H9 (cell line): ENCODE data around the gene HOXB6. TPM values are rescaled to one million over a fixed set of nuclear protein-coding genes. Genes with fewer than 3 reads are reported as not detected.

Experiments
- DNase-seq: peaks from one replicate; pipeline ENCODE4 v3.0.0-alpha.2; 2017
- H2AFZ ChIP-seq: one replicate; pipeline ENCODE4 v1.6.1; 2013; ENCODE audit warnings: mild to moderate bottlenecking, low read length, control low read depth, moderate library complexity
- H2AK5ac ChIP-seq: 2 replicates; pipeline ENCODE4 v1.6.1; 2013; ENCODE audit warnings: low read length, control low read depth, mixed read lengths; ENCODE audit not compliant: insufficient read length
- H2BK120ac ChIP-seq: one replicate; pipeline ENCODE4 v1.6.1; 2013; ENCODE audit warnings: low read depth, mild to moderate bottlenecking, low read length, control low read depth, inconsistent platforms; ENCODE audit not compliant: poor library complexity, severe bottlenecking
- H2BK12ac ChIP-seq: 2 replicates; pipeline ENCODE4 v1.6.1; 2013; ENCODE audit warnings: low read length, control low read depth, mixed read lengths, low read depth; ENCODE audit not compliant: insufficient read length
- H2BK15ac ChIP-seq: 2 replicates; pipeline ENCODE4 v1.6.1; 2013; ENCODE audit warnings: low read depth, low read length, control low read depth
- H2BK20ac ChIP-seq: one replicate; pipeline ENCODE4 v1.6.1; 2013; ENCODE audit warnings: low read depth, mild to moderate bottlenecking, low read length, control low read depth, inconsistent platforms; ENCODE audit not compliant: poor library complexity, severe bottlenecking
- H2BK5ac ChIP-seq: 2 replicates; pipeline ENCODE4 v1.6.1; 2013; ENCODE audit warnings: low read length, control low read depth, mixed read lengths; ENCODE audit not compliant: insufficient read length
- H3K14ac ChIP-seq: 2 replicates; pipeline ENCODE4 v1.6.1; 2013; ENCODE audit warnings: low read length, control low read depth; ENCODE audit not compliant: insufficient read depth
- H3K18ac ChIP-seq: 2 replicates; pipeline ENCODE4 v1.6.1; 2013; ENCODE audit warnings: low read depth, mild to moderate bottlenecking, mixed read lengths, low read length, control low read depth; ENCODE audit not compliant: insufficient read length
- H3K23ac ChIP-seq: 2 replicates; pipeline ENCODE4 v1.6.1; 2013; ENCODE audit warnings: low read length, control low read depth, mixed read lengths, low read depth; ENCODE audit not compliant: insufficient read length
- H3K23me2 ChIP-seq: 2 replicates; pipeline ENCODE4 v1.6.1; 2013; ENCODE audit warnings: low read depth, mild to moderate bottlenecking, mixed read lengths, low read length, control low read depth; ENCODE audit not compliant: insufficient read length, poor library complexity, severe bottlenecking
- H3K27ac ChIP-seq: 2 replicates; pipeline ENCODE4 v1.5.1; 2013; ENCODE audit warnings: low read length, control low read depth, mixed read lengths, low read depth; ENCODE audit not compliant: insufficient read length
- H3K27me3 ChIP-seq: 2 replicates; pipeline ENCODE4 v1.6.1; 2013; ENCODE audit warnings: low read length, control low read depth, inconsistent platforms; ENCODE audit not compliant: insufficient read depth
- H3K4ac ChIP-seq: 2 replicates; pipeline ENCODE4 v1.6.1; 2013; ENCODE audit warnings: low read depth, mild to moderate bottlenecking, control low read depth, inconsistent platforms, low read length, moderate library complexity
- H3K4me1 ChIP-seq: 2 replicates; pipeline ENCODE4 v1.6.1; 2013; ENCODE audit warnings: low read length, control low read depth, inconsistent platforms; ENCODE audit not compliant: insufficient read depth
- H3K4me2 ChIP-seq: 2 replicates; pipeline ENCODE4 v1.6.1; 2013; ENCODE audit warnings: low read length, control low read depth, mixed read lengths; ENCODE audit not compliant: insufficient read length, insufficient read depth
- H3K56ac ChIP-seq: 2 replicates; pipeline ENCODE4 v1.6.1; 2013; ENCODE audit warnings: low read depth, mild to moderate bottlenecking, mixed read lengths, low read length, control low read depth; ENCODE audit not compliant: insufficient read length
- H3K79me1 ChIP-seq: 2 replicates; pipeline ENCODE4 v1.6.1; 2013; ENCODE audit warnings: low read depth, mild to moderate bottlenecking, moderate library complexity, low read length, control low read depth, inconsistent platforms; ENCODE audit not compliant: insufficient read depth, poor library complexity, severe bottlenecking
- H3K79me2 ChIP-seq: 2 replicates; pipeline ENCODE4 v1.6.1; 2013; ENCODE audit warnings: low read length, control low read depth, inconsistent platforms; ENCODE audit not compliant: insufficient read depth
- H3K9ac ChIP-seq: 2 replicates; pipeline ENCODE4 v1.6.1; 2013; ENCODE audit warnings: low read length, control low read depth, mixed read lengths; ENCODE audit not compliant: insufficient read length; ENCODE audit errors: extremely low read depth
- H3K9me3 ChIP-seq: one replicate; pipeline ENCODE4 v1.6.1; 2013; ENCODE audit warnings: low read depth, low read length, inconsistent platforms; ENCODE audit not compliant: control insufficient read depth
- H3T11ph ChIP-seq: one replicate; pipeline ENCODE4 v1.6.1; 2013; ENCODE audit warnings: mild to moderate bottlenecking, low read length, control low read depth, inconsistent platforms
- H4K20me1 ChIP-seq: one replicate; pipeline ENCODE4 v1.6.1; 2013; ENCODE audit not compliant: control insufficient read depth, insufficient read length, insufficient read depth
- H4K5ac ChIP-seq: 2 replicates; pipeline ENCODE4 v1.6.1; 2013; ENCODE audit warnings: low read depth, mild to moderate bottlenecking, mixed read lengths, low read length, control low read depth; ENCODE audit not compliant: insufficient read length
- H4K8ac ChIP-seq: replicated peaks from 2 replicates; pipeline ENCODE4 v1.6.1; 2013; ENCODE audit warnings: low read length, control low read depth, mixed read lengths, low read depth; ENCODE audit not compliant: insufficient read length
- H4K91ac ChIP-seq: 2 replicates; pipeline ENCODE4 v1.6.1; 2013; ENCODE audit warnings: low read depth, mild to moderate bottlenecking, moderate library complexity, mixed read lengths, low read length, control low read depth; ENCODE audit not compliant: insufficient read length
- H3K27ac Mint-ChIP-seq, 3 experiments: 2 replicates in 2 of 3; 3 replicates in 1 of 3; pipeline ENCODE4 v1.8.0; 2020 to 2021; ENCODE audit warnings: mixed read lengths in 3 of 3, mild to moderate bottlenecking in 1 of 3, moderate library complexity in 1 of 3
- H3K27me3 Mint-ChIP-seq: 2 replicates; pipeline ENCODE4 v1.8.0; 2021; ENCODE audit warnings: low read depth, mild to moderate bottlenecking, moderate library complexity, mixed read lengths
- H3K36me3 Mint-ChIP-seq, 3 experiments: 2 replicates in 2 of 3; 3 replicates in 1 of 3; pipeline ENCODE4 v1.8.0; 2020 to 2021; ENCODE audit warnings: low read depth in 3 of 3, mixed read lengths in 3 of 3; ENCODE audit not compliant: insufficient read depth in 1 of 3
- H3K4me1 Mint-ChIP-seq, 2 experiments: 2 replicates each; pipeline ENCODE4 v1.8.0; 2020; ENCODE audit warnings: mixed read lengths in 2 of 2
- H3K4me3 Mint-ChIP-seq, 2 experiments: 2 replicates in 1 of 2; 3 replicates in 1 of 2; pipeline ENCODE4 v1.8.0; 2020 to 2021; ENCODE audit warnings: mild to moderate bottlenecking in 2 of 2, mixed read lengths in 2 of 2, moderate library complexity in 1 of 2
- H3K9me3 Mint-ChIP-seq, 2 experiments: 2 replicates in 1 of 2; 3 replicates in 1 of 2; pipeline ENCODE4 v1.8.0; 2020; ENCODE audit warnings: mild to moderate bottlenecking in 2 of 2, mixed read lengths in 2 of 2, moderate library complexity in 1 of 2
- CTCF ChIP-seq: fragments of 200-600 bp; sonication (generic); conservative IDR thresholded peaks from 3 replicates; pipeline ENCODE4 v1.8.0; 2021; ENCODE audit warnings: antibody characterized with exemption, mild to moderate bottlenecking
- WGBS: extraction: QIAGEN DNeasy Blood & Tissue Kit; methylation state at CpG from one replicate; pipeline ENCODE4 v1.1.7; 2013; ENCODE audit warnings: missing lambda C conversion rate, low lambda C conversion rate, mixed read lengths; ENCODE audit not compliant: insufficient read length; ENCODE audit errors: extremely low coverage; 5-methylcytosine and 5-hydroxymethylcytosine counted together
- total RNA-seq: library from RNA; stranded (reverse); gene quantifications from 2 replicates; pipeline ENCODE4 v1.2.1, GENCODE V29; 2021

HOXB6 gene
- total RNA-seq, 1 experiment from 2014 or later = not detected

GRCh38 chr17:48549914-48550501, 54.8 kb downstream of the HOXB6 start:
- H3K27me3 ChIP-seq = peaks cover 93% of the 10 kb centered on the region
- no peaks in the 10 kb centered on the region for H3K23me2 ChIP-seq
- no peak overlapping the region for H2BK15ac ChIP-seq
- no peak overlapping the region for H3K23ac ChIP-seq
- no peak overlapping the region for H2BK20ac ChIP-seq
- H3K56ac ChIP-seq = no peak overlapping the region
- TF ChIP-seq CTCF = no peak
- peaks cover 3% of the 10 kb centered on the region for H4K20me1 ChIP-seq
- no peak overlapping the region for H2AK5ac ChIP-seq
- H3T11ph ChIP-seq = no peak overlapping the region
- no peaks in the 10 kb centered on the region for H3K79me2 ChIP-seq
- no peak overlapping the region for H4K5ac ChIP-seq
- H3K9ac ChIP-seq = no peak overlapping the region
- Mint-ChIP-seq H3K4me1 (peaks cover 31 to 58% of the 10 kb centered on the region in 2 experiments), H3K4me3 (peak overlapping the region in 1 of 2 experiments; percentile 23; a peak in 1 of 5 replicates), H3K27me3 (peaks cover 100% of the 10 kb centered on the region), H3K27ac (no peak overlapping the region), H3K36me3 (no peaks in the 10 kb centered on the region), H3K9me3 (peaks cover 11 to 17% of the 10 kb centered on the region in 2 experiments; a peak in 4 of 5 replicates)
- no peak overlapping the region for H4K8ac ChIP-seq
- H4K91ac ChIP-seq = no peak overlapping the region
- no peak overlapping the region for H2AFZ ChIP-seq
- no peak overlapping the region for H3K18ac ChIP-seq
- H3K79me1 ChIP-seq = no peaks in the 10 kb centered on the region
- H3K27ac ChIP-seq = no peak overlapping the region
- no peak overlapping the region for H3K14ac ChIP-seq
- no peak overlapping the region for H2BK12ac ChIP-seq
- DNase-seq = no peak
- H3K9me3 ChIP-seq = no peaks in the 10 kb centered on the region
- peaks cover 3% of the 10 kb centered on the region; the same call in 1 of the 2 replicates for H3K4me1 ChIP-seq
- H3K4me2 ChIP-seq = no peak overlapping the region
- H2BK5ac ChIP-seq = no peak overlapping the region
- H2BK120ac ChIP-seq = no peak overlapping the region
- no peak overlapping the region for H3K4ac ChIP-seq
- no CpG with 5 or more reads among the region's 18 CpGs for WGBS
